ENCODE results near the gene LYRM2. TPM values are rescaled to one million over a fixed set of nuclear protein-coding genes. Genes with fewer than 3 reads are reported as not detected.

Gene LYRM2
- total RNA-seq, 4 donors from 2014 or later, result 18.9 to 24.5 (median 19.9) TPM

DNA sequence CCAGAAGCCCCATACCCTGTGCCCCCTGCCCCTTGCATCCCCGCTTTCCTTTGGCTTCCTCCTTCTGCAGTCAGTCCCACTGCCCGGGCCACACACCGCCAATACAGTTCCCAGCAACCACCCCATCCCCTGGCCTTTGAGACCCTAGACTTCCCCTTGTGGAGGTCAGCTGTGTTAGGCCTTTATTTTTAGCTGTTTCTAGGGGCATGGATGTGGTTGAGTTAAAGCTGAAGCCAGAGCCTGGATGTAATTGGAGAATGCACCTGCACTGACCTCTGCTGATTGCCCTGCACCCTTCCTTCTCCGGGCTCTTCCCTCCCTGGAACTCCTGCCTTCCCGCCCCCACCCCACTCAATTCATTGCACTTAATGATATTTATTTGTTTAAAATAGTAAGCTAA is 33.9 kb downstream of the LYRM2 start:
- intact Hi-C loops (cut with DNase I), result no loop called here

DNA sequence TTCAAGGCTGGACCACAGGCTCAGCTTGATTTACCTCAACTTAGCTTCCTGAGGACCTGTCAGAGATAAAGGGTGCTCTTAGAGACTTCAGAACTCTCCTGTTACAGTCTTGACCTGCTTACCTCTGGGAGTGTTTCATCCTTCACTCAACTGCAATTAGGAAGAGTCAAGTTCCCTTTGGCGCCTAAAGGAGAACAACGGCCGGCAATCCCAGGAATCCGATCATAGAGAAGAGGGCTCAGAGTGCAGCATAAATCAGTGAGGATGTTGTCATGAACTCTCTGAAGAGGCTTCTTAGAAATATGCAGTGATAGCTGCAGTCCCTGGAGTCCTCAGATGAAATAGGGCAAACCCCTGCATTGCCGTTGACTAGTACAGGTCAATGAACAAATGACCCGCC is 36.4 kb downstream of the LYRM2 start:
- DNase-seq (ENCODE audit: extremely low spot score), result no peak
- WGBS, result 92% methylated on average over 6 of the region's 6 CpGs
- Histone ChIP-seq H3K27me3 (no peaks in the 10 kb centered on the region), H3K27ac (replicated peaks in 1 of 4) (no peak overlapping the region), H3K36me3 (peaks cover 0 to 12% (median 8%) of the 10 kb centered on the region in 4 donors), H3K9me3 (no peaks in the 10 kb centered on the region), H3K4me1 (no peaks in the 10 kb centered on the region), H3K4me3 (no peak overlapping the region)
- intact Hi-C loops (cut with DNase I), result no loop called here
- TF ChIP-seq, protein P1, sequence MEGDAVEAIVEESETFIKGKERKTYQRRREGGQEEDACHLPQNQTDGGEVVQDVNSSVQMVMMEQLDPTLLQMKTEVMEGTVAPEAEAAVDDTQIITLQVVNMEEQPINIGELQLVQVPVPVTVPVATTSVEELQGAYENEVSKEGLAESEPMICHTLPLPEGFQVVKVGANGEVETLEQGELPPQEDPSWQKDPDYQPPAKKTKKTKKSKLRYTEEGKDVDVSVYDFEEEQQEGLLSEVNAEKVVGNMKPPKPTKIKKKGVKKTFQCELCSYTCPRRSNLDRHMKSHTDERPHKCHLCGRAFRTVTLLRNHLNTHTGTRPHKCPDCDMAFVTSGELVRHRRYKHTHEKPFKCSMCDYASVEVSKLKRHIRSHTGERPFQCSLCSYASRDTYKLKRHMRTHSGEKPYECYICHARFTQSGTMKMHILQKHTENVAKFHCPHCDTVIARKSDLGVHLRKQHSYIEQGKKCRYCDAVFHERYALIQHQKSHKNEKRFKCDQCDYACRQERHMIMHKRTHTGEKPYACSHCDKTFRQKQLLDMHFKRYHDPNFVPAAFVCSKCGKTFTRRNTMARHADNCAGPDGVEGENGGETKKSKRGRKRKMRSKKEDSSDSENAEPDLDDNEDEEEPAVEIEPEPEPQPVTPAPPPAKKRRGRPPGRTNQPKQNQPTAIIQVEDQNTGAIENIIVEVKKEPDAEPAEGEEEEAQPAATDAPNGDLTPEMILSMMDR (IDR thresholded peaks at IDR 0.05), result no peak
- TF ChIP-seq EP300 (IDR thresholded peaks at IDR 0.05), result no peak
- no peak for TF ChIP-seq POLR2AphosphoS5 (IDR thresholded peaks at IDR 0.05)
- TF ChIP-seq POLR2A (IDR thresholded peaks at IDR 0.05; ENCODE audit: low read depth), result no peak

More for the DNA sequence above, 33.9 kb downstream of the LYRM2 start:
- DNase-seq (ENCODE audit: extremely low spot score), result no peak
- Histone ChIP-seq H3K27me3 (no peaks in the 10 kb centered on the region), H3K36me3 (peaks cover 0 to 12% (median 8%) of the 10 kb centered on the region in 4 donors), H3K27ac (replicated peaks in 1 of 4) (no peak overlapping the region), H3K4me3 (no peak overlapping the region), H3K4me1 (no peaks in the 10 kb centered on the region), H3K9me3 (no peaks in the 10 kb centered on the region)
- TF ChIP-seq EP300 (IDR thresholded peaks at IDR 0.05) (no peak), POLR2A (IDR thresholded peaks at IDR 0.05; ENCODE audit: low read depth) (no peak)
- TF ChIP-seq, protein P1 (IDR thresholded peaks at IDR 0.05), result no peak
- 85% methylated on average over 5 of the region's 5 CpGs for WGBS

DNA sequence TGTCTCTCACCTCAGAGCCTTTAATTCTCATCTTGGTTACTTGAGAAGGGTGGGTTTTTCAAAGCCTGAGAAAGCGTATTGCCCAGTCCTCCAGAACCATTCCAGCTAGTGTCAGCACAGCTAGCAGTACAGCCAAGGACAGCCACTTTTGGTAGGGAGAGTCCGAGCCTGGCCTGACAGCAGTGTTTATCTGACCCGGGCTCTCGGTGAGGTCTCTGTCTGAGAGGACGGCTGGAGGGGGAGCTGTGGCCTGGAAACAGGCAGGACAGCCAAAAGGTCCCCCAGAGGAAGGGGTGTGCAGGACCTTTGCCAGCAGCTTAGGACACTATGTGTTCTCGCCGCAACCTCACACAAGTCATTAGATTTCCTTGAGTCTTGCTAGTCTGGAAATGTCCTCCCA is 38.8 kb downstream of the LYRM2 start:
- intact Hi-C loops (cut with DNase I), result no loop called here
- WGBS, result 89% methylated on average over 4 of the region's 7 CpGs
- H3K36me3 ChIP-seq, result peaks cover 0 to 4% (median 2%) of the 10 kb centered on the region in 4 donors
- H3K9me3 ChIP-seq, result no peaks in the 10 kb centered on the region
- H3K4me3 ChIP-seq, result no peak overlapping the region
- no peak overlapping the region for H3K27ac ChIP-seq (replicated peaks in 1 of 4)
- TF ChIP-seq, protein P1 (IDR thresholded peaks at IDR 0.05), result no peak
- TF ChIP-seq EP300 (IDR thresholded peaks at IDR 0.05) (no peak), POLR2A (IDR thresholded peaks at IDR 0.05; ENCODE audit: low read depth) (no peak), POLR2AphosphoS5 (IDR thresholded peaks at IDR 0.05) (no peak)
- DNase-seq (ENCODE audit: extremely low spot score), result no peak
- no peaks in the 10 kb centered on the region for H3K4me1 ChIP-seq
- H3K27me3 ChIP-seq, result no peaks in the 10 kb centered on the region

DNA sequence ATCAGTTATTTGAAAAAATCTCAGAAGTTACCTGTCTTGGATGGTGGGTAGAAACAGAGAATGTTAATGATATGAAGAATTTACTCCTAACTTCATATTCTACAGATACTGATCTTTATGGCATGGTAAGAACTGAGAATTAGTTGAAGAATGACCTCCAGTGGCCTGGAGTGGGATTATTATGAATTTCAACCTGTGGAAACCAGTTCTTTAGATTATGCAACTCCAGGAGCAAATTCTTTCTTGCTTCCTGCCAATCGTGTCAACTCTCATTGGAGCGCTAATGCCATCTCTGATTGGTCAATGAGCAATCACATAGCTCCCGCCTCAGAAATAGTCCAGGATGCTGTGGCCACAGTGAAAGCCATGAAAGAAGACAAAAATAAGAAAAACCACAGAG is 40.6 kb downstream of the LYRM2 start:
- 29% methylated on average over 3 of the region's 3 CpGs for WGBS
- H3K4me1 ChIP-seq, result no peaks in the 10 kb centered on the region

DNA sequence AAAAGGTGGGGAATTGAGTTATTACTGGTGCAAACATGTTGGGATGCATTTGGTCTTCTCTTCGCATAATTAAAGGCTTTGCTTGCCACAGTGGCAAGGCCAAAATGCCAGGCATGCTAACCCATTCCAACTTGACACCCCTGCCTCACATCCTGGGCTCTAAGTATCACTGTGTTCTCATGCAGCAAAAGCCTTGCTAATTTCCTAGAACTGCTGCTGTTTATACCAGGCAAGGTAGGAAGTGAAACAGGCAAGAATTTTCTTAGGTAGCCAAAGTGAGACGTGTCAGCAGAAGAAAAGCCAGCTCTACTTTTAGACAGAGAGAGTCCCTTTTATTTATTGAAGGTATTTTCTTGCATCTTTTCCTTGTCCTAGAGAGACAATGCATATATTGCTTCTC is 41.2 kb downstream of the LYRM2 start:
- intact Hi-C loops (cut with DNase I), result no loop called here
- Histone ChIP-seq H3K36me3 (peaks cover 0 to under 1% (median 0%) of the 10 kb centered on the region in 4 donors), H3K4me3 (no peak overlapping the region), H3K4me1 (no peaks in the 10 kb centered on the region), H3K27me3 (no peaks in the 10 kb centered on the region), H3K9me3 (no peaks in the 10 kb centered on the region), H3K27ac (replicated peaks in 1 of 4) (no peak overlapping the region)
- TF ChIP-seq POLR2A (IDR thresholded peaks at IDR 0.05; ENCODE audit: low read depth) (no peak), EP300 (IDR thresholded peaks at IDR 0.05) (no peak), POLR2AphosphoS5 (IDR thresholded peaks at IDR 0.05) (no peak)
- TF ChIP-seq, protein P1 (IDR thresholded peaks at IDR 0.05), result no peak
- 45% methylated on average over 2 of the region's 2 CpGs for WGBS
- DNase-seq (ENCODE audit: extremely low spot score), result no peak

More for the DNA sequence above, 40.6 kb downstream of the LYRM2 start:
- Histone ChIP-seq H3K27me3 (no peaks in the 10 kb centered on the region), H3K27ac (replicated peaks in 1 of 4) (no peak overlapping the region), H3K4me3 (no peak overlapping the region), H3K9me3 (no peaks in the 10 kb centered on the region), H3K36me3 (peaks cover 0 to 4% (median 2%) of the 10 kb centered on the region in 4 donors)
- TF ChIP-seq EP300 (IDR thresholded peaks at IDR 0.05) (no peak), POLR2A (IDR thresholded peaks at IDR 0.05; ENCODE audit: low read depth) (no peak), POLR2AphosphoS5 (IDR thresholded peaks at IDR 0.05) (no peak)
- intact Hi-C loops (cut with DNase I), result no loop called here
- no peak for DNase-seq (ENCODE audit: extremely low spot score)
